DND-41 (cell line): Measurements from ENCODE around the gene ADCY1.

Experiments
- CTCF ChIP-seq: IDR thresholded peaks from 2 replicates; pipeline ENCODE4 v1.5.1; 2012; ENCODE audit warnings: borderline replicate concordance, low read length, moderate library complexity, mild to moderate bottlenecking; ENCODE audit not compliant: poor library complexity, severe bottlenecking; ENCODE audit errors: extremely low read depth
- EZH2 ChIP-seq: IDR thresholded peaks from 3 replicates; pipeline ENCODE4 v1.6.1; 2012; ENCODE audit warnings: borderline replicate concordance, low read depth, mild to moderate bottlenecking, moderate library complexity, low read length, inconsistent platforms; ENCODE audit not compliant: severe bottlenecking

GRCh38 chr7:45610019-45610418 lies 35.9 kb downstream of the ADCY1 start:
- no peak for TF ChIP-seq CTCF
- no peak for TF ChIP-seq EZH2
